Stimulated activated CD8-positive, alpha-beta memory T cell treated with anti-CD3 and anti-CD28 coated beads, Interleukin-12 subunit alpha, Interleukin-12 subunit beta, amount 100 ng/mL, for 24 hours (primary cell): ENCODE data around the gene ZBED2.
"Not testable (repeated sequence)": the region's sequence is repeated elsewhere in the genome, so short reads cannot be mapped to it uniquely, and the experiment has no call there.

Source experiments
- DNase-seq: peaks from one replicate; pipeline ENCODE4 v3.0.0-alpha.2; 2020; ENCODE audit errors: extremely low read depth

ZBED2 gene, protein sequence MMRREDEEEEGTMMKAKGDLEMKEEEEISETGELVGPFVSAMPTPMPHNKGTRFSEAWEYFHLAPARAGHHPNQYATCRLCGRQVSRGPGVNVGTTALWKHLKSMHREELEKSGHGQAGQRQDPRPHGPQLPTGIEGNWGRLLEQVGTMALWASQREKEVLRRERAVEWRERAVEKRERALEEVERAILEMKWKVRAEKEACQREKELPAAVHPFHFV

DNA sequence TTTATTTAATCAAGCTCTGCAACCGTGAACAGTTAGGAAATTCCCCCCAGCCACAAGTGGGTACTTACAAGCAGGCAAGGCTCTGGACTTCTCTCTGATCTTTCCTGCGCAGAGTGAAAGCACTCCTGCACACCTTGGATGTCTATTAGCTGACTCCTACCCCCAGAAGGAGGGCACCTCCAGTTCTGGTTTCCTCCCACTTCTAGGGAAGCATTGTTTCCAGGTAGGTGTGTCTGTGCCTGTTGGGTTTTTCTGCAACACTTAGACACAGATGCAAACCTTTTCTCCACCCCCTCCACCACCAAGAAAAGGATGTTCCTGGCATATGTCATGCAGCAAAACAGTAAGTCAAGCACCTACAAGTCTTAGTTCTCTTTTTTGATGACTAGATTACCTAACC, at the start of gene ZBED2:
Gene ZBED2, minus strand, starts transcription at position 115 of the 400 bp plus-strand sequence. CDS start 1,145 bp downstream, outside the sequence.
- no peak for DNase-seq

DNA sequence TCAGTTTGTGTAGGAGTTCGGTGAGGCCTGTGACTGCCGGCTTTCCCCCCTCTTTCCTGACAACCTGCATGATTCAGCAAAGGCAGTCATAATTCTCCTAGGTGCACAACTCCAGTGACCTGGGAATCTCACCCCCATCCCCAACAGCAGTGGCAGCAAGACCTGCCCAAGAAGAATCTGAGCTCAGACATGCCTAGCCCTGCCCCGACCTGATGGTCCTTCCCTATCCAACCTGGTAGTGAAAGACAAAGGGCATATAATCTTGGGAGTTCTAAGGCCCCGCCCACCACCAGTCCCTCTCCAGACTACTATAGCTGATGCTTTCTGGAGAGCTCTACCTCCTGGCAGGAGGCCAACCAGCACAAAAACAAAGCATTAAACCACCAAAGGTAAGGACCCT, 44.2 kb upstream of the ZBED2 start:
- no peak for DNase-seq

DNA sequence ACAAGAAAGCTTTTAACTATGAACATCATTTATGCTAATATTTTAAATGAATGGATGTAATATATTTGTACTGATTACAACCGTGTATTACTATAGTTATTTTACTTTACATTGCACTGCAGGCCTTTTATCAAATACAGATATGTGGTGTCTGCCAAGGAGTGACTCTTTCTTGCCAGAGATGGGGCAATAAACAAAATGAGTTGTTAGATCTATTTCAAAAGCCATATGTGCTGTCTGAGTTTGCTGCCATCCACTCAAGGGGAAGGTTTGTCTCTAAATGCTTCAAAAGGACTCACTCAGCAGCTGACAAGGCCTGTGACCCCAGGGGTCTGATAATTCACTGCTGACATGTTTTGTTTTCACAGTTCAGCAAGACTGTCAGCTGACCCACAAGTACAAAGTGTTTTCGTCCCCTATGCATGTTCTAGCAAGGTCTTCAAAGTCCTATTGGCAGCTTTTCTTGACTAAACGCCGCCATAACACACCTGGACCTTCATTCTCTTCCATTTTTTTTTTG, 41.3 kb upstream of the ZBED2 start:
- no peak for DNase-seq

DNA sequence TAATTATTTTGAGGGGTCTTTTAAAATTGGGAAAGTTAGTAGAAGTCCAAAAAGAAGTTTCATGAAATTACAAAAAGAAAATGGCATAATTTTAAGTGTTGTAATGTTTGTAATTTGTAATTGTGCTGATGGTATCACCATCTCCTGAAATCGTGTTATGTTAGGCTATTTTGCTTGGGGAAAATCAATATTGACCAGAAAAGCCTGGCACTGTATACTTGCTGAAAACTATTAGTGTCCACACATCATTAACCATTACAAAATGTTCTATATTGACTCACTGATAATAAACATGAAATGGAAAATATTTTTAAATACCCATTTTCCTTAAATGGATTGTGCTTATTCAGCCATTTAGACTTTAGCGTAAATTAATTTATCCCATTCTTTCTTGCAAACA, 40.3 kb upstream of the ZBED2 start:
- DNase-seq: no peak

DNA sequence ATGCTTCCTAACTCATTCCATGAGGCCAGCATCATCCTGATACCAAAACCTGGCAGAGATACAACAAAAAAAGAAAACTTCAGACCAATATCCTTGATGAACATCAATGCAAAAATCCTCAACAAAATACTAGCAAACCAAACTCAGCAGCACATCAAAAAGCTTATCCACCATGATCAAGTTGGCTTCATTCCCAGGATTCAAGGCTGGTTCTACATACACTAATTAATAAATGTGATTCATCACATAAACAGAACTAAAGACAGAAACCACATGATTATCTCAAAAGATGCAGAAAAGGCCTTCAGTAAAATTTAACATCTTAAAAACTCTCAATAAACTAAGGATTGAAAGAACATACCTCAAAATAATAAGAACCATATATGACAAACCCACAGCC, 35.5 kb upstream of the ZBED2 start:
- DNase-seq: not testable (repeated sequence)

DNA sequence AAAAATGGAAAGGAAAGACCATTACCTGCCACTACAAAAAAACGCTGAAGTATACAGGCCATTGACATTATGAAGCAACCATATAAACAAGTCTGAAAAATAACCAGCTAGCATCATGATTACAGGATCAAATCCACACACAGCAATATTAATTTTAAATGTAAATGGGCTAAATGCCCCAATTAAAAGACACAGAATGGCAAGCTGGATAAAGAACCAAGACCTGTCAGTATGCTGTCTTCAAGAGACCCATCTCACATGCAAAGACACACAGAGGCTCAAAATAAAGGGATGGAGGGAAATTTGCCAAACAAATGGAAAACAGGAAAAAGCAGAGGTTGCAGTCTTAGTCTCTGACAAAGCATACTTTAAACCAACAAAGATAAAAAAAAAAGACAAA, 33.9 kb upstream of the ZBED2 start:
- not testable (repeated sequence) for DNase-seq

DNA sequence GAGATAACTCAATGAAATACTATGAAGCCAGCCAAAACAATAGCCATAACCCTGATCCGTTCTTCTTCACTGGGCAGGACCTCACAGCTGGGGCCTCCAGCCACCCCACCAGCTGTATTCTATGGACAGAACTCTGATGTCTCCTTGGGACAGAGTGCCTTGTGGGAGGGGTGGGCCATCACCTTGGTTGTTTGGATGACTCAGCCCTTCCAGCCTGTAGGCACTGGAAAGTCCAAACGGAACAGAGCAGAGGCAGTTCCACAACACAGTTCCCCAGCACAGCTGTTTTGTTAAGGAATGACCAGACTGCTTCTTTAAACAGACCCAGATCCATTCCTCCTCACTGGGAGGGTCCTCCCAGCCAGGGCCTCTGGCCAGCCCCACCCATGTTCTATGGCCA, 31.9 kb upstream of the ZBED2 start:
- no peak for DNase-seq

DNA sequence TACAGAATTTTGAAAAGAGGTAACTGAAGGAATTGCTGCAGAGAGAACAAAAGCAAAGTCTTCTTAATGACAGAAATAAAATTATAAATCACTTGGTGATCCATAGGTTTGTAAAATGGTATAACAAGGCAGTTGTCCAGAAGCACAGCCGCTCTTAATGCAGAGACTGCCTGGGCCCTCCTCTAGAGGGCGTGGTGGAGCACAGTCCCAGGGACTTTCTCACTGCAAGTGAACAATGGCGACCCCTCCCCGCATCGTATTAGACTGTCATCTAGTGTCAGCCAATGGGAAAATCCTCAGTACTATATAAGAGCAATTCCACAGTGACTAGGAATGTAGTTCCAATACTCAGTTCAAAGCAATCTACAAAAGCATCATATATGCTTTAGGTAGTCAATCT, 26.4 kb upstream of the ZBED2 start:
- DNase-seq: no peak

DNA sequence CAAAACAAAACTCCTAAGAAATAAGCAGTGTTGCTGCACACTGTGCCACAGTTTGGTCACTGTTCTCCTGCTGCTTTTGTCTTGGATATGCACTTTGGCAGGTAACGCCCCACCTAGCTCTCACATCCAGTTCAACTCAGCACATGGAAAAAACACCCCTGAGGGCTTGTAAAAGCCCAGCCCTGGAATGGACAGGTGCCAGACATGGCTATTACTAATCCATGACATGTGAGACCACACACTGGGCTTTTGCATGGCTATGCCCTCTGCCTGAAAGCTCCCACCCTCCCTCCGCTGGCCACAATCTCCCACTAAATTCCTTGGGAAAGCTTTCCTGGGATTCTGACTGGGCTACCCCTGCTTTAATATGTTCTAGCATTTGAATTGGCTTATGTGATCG, 24.7 kb upstream of the ZBED2 start:
- no peak for DNase-seq

DNA sequence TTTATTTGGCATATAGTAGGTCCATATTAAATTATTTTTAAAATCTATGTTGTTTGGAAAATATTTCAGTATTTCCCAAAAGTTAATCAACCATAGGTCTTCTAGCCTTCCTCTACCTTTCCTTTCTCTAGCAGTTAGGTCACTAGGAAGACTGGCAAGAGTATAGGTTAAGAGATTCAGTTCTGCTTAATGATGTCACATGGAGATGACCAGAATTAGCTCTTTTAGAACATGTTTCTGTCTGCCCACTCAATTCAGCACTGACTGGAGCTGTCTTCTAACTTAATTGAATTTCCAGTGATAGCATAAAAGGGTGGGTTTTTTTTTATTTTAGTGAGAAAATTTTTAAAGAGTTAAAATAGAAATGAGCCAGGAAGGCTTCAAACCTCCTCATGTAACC, 23.8 kb upstream of the ZBED2 start:
- DNase-seq: no peak

DNA sequence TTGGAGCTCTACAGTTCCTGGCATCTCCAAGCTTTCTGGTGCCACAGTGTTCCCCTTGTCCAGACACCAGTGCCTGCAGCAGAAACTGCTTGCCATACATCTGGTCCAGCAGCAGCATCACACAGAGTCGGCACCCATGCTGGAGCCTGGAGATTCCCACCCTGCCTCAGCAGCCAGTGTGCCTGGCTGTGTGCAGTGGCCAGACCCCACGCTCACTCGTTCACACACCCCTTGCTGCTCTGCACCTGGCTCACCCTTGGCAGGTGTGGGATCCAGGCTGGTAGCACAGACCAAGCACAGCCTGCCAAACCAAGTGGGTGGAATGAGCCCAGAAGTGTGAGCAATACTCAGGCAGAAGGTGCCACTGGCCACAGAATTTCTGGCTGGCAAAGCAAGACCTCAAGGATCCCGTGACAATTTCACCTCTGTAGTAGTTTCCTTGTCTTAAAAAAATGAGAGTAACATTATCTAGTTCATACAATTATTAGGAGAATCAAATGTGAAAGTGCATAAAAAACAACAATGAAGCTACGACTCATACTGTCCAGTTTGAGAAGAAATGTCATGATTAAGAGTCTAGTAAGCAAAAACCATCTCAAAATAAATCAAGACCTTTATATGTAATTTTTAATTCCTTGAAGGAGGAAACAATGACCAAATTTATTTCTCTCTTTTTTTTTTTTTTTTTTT, 22.9 kb upstream of the ZBED2 start:
- no peak for DNase-seq

DNA sequence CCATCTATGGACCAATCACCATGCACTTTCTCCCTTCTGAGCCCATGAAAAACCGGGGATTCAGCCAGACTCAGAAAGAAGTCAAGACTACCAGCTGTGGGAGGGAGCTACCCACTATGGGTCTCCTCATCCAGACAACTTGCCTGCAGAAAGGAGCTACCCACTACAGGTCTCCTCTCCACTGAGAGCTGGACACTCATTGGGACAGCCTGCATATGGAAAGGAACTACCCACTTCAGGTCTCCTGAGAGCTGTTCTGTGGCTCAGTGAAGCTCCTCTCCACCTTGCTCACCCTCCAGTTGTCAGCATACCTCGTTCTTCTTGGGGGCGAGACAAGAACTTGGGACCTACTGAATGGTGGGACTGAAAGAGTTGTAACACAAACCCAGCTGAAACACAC, 22.3 kb upstream of the ZBED2 start:
- no peak for DNase-seq

DNA sequence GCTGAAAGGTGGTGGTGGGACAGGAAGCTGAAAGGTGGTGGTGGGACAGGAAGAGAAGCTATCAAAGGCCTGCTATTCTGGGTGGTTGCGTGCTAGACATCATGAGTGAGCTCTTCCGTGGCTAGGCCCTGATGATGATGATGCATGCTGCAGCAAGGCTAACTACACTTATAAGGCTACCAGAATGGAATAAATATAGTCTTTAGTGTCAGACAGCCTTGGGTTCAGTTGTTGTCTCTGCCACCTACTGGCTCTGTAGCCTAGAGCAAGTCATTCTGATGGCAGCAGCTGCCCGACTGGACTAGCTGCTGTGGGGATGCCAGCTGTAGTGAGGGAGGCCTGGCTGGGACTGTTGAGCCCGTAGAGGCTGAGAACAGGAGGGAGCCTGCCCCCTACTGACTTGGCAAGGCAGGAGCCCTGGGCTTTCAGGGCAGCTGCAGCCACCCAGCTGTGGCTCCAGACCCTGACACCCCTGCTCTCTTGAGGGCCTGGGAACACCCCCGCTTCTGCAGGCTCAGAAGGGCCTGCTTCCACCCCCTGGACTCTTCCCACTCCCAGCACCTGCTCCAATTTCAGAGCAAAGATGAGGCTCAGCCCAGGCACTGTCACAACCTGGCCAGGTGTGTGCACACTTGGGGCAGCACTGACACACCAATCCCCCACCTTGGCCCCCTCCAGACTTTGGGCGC, 21.4 kb upstream of the ZBED2 start:
- DNase-seq: peak; percentile 38

DNA sequence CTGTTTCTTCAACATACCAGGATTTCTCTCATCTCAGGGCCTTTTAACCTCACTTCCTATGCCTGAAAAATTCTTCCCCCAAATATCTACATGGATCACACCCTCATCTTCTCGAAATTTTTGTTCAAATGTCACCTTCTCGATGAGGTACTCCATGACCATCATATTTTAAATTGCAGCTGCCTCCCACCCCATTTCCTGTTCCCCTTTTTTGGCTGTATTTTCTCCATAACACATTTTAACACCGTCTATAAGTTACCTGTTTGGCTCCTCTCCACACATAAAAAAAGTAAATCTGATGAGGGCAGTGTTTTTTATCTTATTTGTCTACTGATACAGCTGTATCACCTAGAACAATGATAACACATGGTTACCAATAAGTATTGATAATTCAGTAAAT, 20.7 kb upstream of the ZBED2 start:
- DNase-seq: no peak

DNA sequence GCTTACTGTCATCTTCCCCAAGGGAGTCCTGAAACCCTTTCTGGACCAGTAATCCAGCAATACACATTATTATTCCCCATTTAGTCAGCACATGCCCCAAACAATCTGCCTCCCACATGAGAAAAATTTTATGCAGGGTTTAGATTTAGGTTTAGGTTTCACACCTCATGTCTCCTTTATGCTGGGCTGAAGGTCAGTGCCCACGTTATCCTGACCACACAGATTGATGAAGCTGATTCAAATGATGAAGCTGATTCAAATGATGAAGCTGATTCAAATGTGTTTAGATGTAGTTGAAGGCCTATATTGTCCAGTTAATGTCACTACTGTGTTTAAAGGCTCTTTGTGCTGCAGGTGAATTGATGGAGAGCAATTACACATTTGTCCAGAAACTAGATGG, 18.1 kb upstream of the ZBED2 start:
- no peak for DNase-seq

DNA sequence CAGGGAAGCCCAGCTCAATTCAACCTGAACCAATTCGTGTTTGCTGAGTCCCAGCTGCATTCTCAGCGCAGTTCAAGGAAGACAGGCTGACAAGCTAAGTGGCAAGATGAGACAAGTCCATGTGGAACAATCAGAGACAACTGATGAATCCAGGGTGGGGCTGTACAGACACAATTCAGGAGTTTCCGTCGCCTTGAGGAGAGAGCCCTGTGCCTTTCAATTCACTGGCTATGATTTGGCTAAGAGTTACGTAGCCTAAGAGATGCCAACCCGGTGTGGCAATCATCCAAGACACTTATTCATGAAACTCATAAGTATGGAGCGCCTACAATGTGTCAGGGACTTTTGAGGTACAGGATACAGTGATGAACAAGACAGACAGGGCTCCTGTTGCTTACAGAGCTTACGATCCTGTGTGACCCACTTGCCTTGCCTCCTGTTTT, 15.5 kb upstream of the ZBED2 start:
- DNase-seq: no peak

DNA sequence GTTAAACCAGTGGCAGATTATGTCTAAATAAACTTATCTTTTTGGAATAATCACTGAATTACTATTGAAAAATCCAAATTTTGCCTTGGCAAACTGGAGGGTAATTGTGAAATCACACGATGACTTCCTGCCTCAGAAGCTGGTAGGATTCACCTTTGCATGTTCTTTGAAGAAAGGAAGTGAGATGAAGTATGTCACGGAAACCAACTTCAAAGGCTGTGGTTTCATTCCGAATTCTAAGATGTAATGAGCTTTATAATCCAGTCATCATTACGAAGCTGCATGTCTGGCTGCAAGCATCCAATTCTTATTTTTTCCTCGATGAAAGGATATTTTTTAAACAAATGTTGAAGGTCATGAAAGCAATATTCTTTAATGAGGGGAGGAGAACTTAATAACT, 15.0 kb upstream of the ZBED2 start:
- no peak for DNase-seq

DNA sequence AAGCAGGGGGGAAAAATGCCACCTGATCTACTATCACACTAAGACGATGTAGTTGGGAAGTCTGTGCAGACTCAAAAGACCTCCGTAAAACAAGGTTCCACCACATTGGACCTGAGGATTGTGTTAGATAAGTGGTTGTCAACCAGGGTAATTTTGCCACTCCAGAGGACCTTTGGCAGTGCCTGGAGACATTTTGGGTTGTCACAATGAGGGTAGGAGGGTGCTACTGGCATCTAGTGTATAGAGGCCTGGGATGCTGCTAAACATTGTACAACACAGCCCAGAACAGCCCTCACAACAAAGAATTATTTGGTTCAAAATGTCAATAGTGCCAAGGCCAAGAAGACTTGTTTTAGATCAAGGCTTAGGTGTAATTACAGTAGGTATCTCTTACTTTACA, 14.6 kb upstream of the ZBED2 start:
- no peak for DNase-seq

DNA sequence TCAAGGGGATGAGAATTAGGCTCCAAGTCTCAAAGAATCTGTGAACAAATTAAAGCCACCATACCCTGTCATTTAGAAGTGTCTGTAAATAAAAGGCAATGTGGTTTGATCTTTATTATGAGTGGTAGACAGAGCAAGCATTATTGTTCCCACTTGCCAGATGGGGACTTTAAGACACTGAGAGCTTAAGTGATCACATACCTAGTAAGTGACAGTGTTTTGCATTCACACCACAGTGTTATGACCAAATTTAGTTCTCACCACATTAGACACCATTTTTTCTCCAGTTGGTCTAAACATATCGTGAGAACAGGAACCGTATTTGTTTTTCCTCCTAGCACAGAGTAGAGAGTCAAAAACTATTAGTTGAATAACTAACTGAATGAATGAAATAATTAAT, 13.2 kb upstream of the ZBED2 start:
- no peak for DNase-seq

DNA sequence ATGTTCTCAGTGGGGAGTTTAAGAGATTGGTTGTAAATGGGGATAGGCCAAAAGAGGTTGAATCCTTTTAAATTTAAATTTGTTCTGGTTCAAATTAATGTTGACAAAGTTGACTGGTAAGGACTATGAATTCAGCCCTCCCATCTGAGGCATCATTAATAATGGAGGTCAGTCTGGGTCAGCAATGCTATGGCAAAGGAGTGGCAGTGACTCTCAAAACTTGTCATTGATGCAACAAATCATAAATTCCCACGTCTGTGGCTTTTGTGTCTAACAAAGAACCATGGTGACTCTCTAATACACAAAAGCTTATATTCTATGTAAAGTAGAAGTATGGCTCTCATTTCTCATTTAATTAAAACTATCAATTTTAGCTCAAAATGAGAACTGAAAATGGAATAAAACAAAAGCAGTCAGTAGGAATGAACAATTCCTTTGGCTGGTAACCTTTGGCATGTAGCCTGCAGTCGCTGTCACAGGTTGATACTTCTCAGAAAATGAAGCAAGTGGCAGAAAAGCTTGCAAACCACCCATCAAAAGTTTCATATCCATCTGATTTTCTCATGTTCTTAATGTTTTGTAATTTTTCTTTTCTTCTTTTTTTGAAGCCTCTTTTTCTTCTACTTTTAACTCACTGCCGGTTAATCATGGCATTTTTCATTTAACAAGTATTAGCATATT, 12.2 kb upstream of the ZBED2 start:
- no peak for DNase-seq

DNA sequence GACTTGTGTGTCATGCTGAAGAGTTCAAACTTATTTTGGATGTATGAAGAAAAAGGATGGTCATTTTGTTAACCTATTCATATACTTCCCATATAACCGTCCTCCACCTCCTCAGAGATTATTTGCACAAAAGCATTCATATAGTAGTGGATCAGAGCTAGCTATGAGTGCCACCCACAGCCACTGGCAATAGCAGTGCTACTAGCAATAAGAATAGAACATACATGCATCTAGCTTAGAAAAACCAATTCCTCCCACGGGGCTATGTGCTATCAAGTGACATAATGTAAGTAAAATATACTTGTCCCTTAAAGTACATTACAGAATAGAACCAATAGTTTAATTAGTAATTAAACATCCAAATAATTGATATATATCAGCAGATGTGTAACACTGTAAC, 10.3 kb upstream of the ZBED2 start:
- no peak for DNase-seq

DNA sequence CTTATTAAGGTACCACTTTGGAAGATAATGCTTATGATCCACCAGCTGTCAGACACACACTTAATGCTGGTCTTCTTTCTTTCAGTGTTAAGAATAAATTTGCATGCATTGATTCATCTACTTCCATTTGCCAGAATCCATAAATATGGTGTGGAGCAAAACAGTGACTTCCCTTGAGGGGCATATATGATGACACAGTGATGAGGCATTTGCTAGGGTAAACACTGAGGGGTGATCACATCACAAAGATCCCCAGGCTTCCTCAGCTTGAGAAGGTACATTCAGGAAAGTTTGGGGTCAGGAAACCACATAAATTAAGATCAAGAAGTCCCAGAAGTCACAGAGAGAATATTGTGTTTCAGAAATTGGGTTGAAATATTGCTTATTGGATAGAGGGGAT, 9.9 kb upstream of the ZBED2 start:
- no peak for DNase-seq
